DMS114 treated with DMSO at 0.1 percent for 48 hours (cell line): Measurements from ENCODE around the gene ADAMTS13.

Experiments
- DNase-seq: peaks from one replicate; lab custom pipeline; 2025; ENCODE audit not compliant: unreplicated experiment; lab: John Stamatoyannopoulos, UW

The ADAMTS13 gene

GRCh38 chr9:133507246-133507965 is 85.2 kb downstream of the ADAMTS13 start:
- no peak for DNase-seq

- DNase-seq: no peak
These were observed 85.9 kb downstream of the ADAMTS13 start for GRCh38 chr9:133508046-133508445.
